ENCODE data around the gene AFDN. TPM values are rescaled to one million over a fixed set of nuclear protein-coding genes. Genes with fewer than 3 reads are reported as not detected.

The AFDN gene
- total RNA-seq, 1 donor from 2014 or later = 112 TPM

DNA sequence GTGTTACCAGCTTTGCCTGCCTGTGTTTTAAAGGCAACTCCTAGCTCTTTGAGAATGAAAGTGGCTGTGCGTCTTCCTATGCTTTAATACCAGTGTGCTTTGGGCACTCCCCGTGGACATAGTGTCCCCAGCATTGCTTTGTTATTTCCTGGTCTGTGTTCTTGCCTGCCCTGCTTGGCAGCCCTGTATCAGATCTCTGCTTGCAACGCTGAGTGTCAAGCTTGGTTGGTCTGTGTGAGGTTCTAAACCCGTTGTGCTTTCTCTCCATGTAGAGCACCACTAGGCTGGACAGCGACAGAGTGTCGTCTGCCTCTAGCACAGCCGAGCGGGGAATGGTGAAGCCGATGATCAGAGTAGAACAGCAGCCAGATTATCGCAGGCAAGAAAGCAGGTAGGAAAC is 80.2 kb downstream of the AFDN start:
- no peak for DNase-seq (ENCODE audit: low read depth)
- H3K4me3 ChIP-seq (ENCODE audit: low read depth, low read length) = no peak overlapping the region
- no peaks in the 10 kb centered on the region for H3K27me3 ChIP-seq (ENCODE audit: control insufficient read depth, insufficient read depth, low read length)
- H3K36me3 ChIP-seq (ENCODE audit: control insufficient read depth, insufficient read depth, low read length) = no peaks in the 10 kb centered on the region
- TF ChIP-seq, protein P1, sequence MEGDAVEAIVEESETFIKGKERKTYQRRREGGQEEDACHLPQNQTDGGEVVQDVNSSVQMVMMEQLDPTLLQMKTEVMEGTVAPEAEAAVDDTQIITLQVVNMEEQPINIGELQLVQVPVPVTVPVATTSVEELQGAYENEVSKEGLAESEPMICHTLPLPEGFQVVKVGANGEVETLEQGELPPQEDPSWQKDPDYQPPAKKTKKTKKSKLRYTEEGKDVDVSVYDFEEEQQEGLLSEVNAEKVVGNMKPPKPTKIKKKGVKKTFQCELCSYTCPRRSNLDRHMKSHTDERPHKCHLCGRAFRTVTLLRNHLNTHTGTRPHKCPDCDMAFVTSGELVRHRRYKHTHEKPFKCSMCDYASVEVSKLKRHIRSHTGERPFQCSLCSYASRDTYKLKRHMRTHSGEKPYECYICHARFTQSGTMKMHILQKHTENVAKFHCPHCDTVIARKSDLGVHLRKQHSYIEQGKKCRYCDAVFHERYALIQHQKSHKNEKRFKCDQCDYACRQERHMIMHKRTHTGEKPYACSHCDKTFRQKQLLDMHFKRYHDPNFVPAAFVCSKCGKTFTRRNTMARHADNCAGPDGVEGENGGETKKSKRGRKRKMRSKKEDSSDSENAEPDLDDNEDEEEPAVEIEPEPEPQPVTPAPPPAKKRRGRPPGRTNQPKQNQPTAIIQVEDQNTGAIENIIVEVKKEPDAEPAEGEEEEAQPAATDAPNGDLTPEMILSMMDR (IDR thresholded peaks at IDR 0.05; ENCODE audit: insufficient read depth, low read length, poor library complexity, severe bottlenecking) = no peak

DNA sequence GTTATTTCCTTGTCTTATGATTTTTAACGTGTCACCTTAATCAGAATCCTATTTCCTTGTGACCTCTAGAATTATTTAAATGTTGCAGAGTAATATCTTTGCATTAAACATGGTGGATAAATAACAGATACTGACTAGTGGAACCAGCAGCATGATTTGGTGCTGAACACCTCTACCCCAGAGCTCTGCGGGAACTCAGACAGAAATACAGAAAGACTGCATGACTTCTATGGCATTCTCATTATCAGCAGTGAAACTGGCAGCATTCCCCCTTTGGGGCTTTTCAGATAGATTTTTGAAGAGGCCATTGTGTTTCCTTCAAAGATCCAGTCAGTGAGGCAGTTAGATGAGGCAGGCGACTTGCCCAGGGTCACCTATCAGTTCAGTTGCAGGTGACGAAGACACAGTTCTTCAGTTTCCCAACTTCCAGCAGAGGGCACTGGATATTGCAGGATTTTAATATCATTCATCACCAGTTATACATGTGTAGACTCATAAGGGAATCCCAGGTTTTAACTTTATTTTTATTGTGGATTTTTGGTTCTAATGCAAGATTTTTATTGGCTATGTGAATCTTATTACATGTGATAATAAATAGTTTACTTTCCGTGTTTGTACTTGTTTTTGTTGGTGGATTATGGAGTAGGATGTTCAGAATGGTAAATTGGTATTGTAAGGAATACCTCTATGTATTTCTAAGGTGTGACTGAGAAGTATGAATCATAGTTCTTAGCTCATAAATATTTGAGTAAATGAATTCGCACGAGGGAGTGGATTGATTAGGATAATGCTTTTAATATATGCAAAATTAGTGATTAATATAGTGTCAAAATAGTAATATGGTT is 81.3 kb downstream of the AFDN start:
- DNase-seq (ENCODE audit: low read depth) = no peak
- Histone ChIP-seq H3K27me3 (ENCODE audit: control insufficient read depth, insufficient read depth, low read length) (no peaks in the 10 kb centered on the region), H3K4me3 (ENCODE audit: low read depth, low read length) (no peak overlapping the region), H3K36me3 (ENCODE audit: control insufficient read depth, insufficient read depth, low read length) (no peaks in the 10 kb centered on the region)
- TF ChIP-seq, protein P1 (IDR thresholded peaks at IDR 0.05; ENCODE audit: insufficient read depth, low read length, poor library complexity, severe bottlenecking) = peak; percentile 50

DNA sequence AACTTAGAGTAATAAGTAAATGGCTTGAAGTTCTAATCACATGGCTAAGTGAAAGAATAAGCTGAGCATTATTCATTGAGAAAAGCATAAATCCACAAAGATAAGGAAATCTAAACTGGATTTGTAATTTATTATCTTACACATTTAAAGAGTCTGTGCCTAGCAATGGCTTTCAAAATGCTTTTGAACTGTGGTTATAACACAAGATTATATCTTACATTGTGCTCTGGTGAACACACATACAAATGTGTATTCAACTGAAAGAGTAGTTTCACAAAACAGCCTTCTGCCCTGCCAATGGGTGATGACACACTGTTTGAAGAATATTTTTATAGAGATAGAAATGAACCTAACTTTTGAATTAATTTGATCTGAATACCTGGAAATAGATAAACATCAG is 83.3 kb downstream of the AFDN start:
- Histone ChIP-seq H3K27me3 (ENCODE audit: control insufficient read depth, insufficient read depth, low read length) (no peaks in the 10 kb centered on the region), H3K36me3 (ENCODE audit: control insufficient read depth, insufficient read depth, low read length) (no peaks in the 10 kb centered on the region), H3K4me3 (ENCODE audit: low read depth, low read length) (no peak overlapping the region)
- TF ChIP-seq, protein P1 (IDR thresholded peaks at IDR 0.05; ENCODE audit: insufficient read depth, low read length, poor library complexity, severe bottlenecking) = no peak
- no peak for DNase-seq (ENCODE audit: low read depth)

DNA sequence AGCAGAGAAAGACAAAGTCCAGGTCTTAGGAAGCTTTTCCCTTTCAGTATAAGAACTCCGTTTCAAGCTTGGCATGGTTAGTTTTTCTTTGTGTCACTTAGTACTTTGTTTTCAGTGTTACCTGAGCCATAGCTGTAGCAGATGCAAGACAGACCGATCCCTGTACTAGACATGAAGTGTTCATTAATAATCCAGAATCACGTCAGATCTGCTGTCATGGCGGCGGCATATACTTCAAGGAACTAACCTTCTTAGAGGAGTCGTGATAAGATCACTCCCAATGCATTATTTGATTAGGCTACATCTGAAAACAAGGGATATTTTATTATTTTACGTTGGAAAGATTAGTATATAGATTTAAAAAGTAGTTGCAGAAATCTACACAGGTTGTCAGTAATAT is 83.9 kb downstream of the AFDN start:
- Histone ChIP-seq H3K36me3 (ENCODE audit: control insufficient read depth, insufficient read depth, low read length) (no peaks in the 10 kb centered on the region), H3K27me3 (ENCODE audit: control insufficient read depth, insufficient read depth, low read length) (no peaks in the 10 kb centered on the region), H3K4me3 (ENCODE audit: low read depth, low read length) (no peak overlapping the region)
- DNase-seq (ENCODE audit: low read depth) = no peak
- TF ChIP-seq, protein P1 (IDR thresholded peaks at IDR 0.05; ENCODE audit: insufficient read depth, low read length, poor library complexity, severe bottlenecking) = no peak

DNA sequence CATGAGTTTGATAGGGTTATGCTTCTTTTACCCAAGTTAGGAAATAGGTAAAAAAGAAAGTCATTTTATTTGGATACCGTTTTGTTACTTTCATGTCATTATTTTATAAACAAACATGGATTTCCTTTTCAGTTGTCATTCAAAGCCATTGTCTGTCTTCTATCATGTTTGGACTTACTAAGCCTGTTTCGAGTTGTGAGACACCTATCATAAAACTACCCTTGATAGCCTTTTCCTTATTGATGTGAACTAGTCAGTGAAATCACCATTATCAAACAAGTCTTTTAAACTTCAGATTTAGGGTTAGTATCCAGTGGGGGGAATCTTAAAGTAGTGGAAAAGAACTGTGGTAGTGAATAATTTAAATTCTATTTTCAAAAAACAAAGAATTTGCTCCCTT is 85.8 kb downstream of the AFDN start:
- no peaks in the 10 kb centered on the region for H3K36me3 ChIP-seq (ENCODE audit: control insufficient read depth, insufficient read depth, low read length)
- no peak overlapping the region for H3K4me3 ChIP-seq (ENCODE audit: low read depth, low read length)
- TF ChIP-seq, protein P1 (IDR thresholded peaks at IDR 0.05; ENCODE audit: insufficient read depth, low read length, poor library complexity, severe bottlenecking) = no peak
- H3K27me3 ChIP-seq (ENCODE audit: control insufficient read depth, insufficient read depth, low read length) = no peaks in the 10 kb centered on the region
- DNase-seq (ENCODE audit: low read depth) = no peak

DNA sequence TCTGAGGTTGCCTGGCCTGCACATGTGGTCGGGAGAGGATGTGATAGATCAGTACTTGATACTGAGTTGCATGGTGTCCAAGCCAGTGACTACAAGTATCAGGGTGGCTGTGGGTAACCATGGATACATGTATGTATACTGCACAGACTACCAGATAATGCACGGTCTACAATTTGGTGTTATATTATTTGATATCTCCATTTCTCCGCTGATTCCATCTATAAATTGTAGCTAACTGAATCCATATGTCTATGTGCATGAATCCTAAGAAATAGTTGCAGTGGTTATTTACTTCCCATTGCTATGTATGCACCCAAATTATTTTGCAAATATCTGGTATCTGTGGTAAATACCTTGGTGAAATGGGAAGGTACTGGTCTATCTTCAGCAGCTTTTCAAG is 87.0 kb downstream of the AFDN start:
- DNase-seq (ENCODE audit: low read depth) = no peak
- H3K36me3 ChIP-seq (ENCODE audit: control insufficient read depth, insufficient read depth, low read length) = no peaks in the 10 kb centered on the region
- TF ChIP-seq, protein P1 (IDR thresholded peaks at IDR 0.05; ENCODE audit: insufficient read depth, low read length, poor library complexity, severe bottlenecking) = no peak

More for the DNA sequence above, 87.0 kb downstream of the AFDN start:
- Histone ChIP-seq H3K4me3 (ENCODE audit: low read depth, low read length) (no peak overlapping the region), H3K27me3 (ENCODE audit: control insufficient read depth, insufficient read depth, low read length) (no peaks in the 10 kb centered on the region)
